ENCODE measurements around the gene AKAP11.

The AKAP11 gene

DNA sequence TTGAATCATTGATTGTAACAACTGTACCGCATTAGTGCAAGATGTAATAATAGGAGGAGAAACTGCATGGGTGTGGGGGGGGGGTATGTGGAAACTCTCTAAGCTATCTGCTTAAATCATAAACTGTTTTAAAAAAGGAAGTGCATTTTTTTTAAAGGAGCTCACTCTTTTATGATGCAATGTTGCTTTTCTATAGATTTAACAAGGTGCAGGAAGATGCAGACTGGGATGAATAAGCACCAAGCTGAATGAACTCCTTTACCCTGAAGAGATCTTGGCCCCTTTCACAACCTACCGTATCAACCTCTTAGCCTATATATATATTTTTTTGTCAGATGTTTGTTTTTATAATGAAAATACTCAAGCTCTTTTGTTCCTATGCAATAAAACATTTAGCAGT, 95.9 kb downstream of the AKAP11 start:
- DNase-seq (ENCODE audit: low read depth) = peak; percentile 13
- TF ChIP-seq CTCF (IDR thresholded peaks at IDR 0.05; ENCODE audit: low read length, missing control alignments) = no peak

DNA sequence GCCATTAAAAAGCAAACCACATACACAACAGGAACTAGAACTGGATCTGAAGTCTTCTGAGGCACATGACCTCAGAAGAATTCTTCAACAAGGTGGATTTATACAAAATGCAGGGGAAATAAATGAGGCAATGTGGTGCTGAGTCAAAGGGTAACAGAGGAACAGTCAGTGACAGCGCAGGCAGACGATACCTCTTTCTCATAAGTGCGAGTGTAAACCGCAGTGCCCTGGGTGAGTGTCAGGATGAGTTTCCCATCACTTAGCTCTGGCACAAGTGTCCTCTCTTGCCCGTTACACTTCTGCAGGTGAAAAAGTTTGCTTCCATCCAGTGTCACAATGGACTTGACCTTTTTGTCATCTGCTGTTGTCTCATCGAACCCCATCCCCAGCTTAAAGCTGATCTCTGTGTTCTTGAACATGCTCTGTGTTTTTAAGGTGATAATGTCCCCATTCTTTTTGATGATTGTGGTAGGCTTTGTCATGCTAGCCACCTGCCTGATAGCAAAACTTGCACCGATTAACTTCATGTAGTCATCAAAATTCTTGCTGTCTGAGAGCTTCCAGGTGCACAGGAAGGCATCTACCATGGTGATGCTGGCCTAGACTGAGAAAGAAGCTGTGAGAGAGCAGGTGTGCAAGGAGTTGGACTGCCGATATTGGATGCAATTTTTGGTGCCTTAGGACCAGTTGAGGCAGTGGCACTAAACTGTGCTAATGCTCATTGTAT, 97.3 kb downstream of the AKAP11 start:
- no peak for DNase-seq (ENCODE audit: low read depth)
- TF ChIP-seq CTCF (IDR thresholded peaks at IDR 0.05; ENCODE audit: low read length, missing control alignments) = no peak
- H3K4me3 ChIP-seq (replicated peaks; ENCODE audit: low read depth, low read length) = no peak overlapping the region

More for the DNA sequence above, 95.9 kb downstream of the AKAP11 start:
- H3K4me3 ChIP-seq (replicated peaks; ENCODE audit: low read depth, low read length) = no peak overlapping the region

DNA sequence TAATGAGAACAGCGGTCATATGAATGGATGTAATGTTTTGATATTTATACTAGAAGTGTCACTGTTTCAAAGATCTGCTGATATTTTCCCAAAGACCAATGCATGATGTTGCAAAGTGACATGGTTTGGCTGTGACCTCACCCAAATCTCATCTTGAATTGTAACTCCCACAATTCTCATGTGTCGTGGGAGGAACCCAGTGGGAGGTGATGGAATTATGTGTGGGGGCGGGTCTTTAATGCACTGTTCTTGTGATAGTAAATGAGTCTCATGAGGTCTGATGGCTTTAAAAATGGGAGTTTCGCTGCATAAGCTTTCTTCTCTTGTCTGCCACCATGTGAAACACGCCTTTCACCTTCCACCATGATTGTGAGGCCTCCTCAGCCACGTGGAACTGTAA, 98.3 kb downstream of the AKAP11 start:
- DNase-seq (ENCODE audit: low read depth) = no peak
- TF ChIP-seq CTCF (IDR thresholded peaks at IDR 0.05; ENCODE audit: low read length, missing control alignments) = no peak
- H3K4me3 ChIP-seq (replicated peaks; ENCODE audit: low read depth, low read length) = no peak overlapping the region
